Kidney epithelial cell (primary cell): ENCODE data around the gene TRIM38. TPM values are rescaled to one million over a fixed set of nuclear protein-coding genes. Genes with fewer than 3 reads are reported as not detected.
A peak's percentile ranks its signal among the peaks of the same experiment; 100 is the strongest.
"Not testable (repeated sequence)": the region's sequence is repeated elsewhere in the genome, so short reads cannot be mapped to it uniquely, and the experiment has no call there.

Experiments
- DNase-seq: peaks from one replicate; pipeline ENCODE4 v3.0.0-alpha.2; 2010; ENCODE audit warnings: low read depth
- H3K27me3 ChIP-seq: 2 replicates; pipeline ENCODE4 v1.6.0; 2011; ENCODE audit warnings: low read length; ENCODE audit not compliant: control insufficient read depth, insufficient read depth
- H3K36me3 ChIP-seq: 2 replicates; pipeline ENCODE4 v1.5.1; 2011; ENCODE audit warnings: low read length; ENCODE audit not compliant: control insufficient read depth, insufficient read depth
- H3K4me3 ChIP-seq: 2 replicates; pipeline ENCODE4 v1.5.1; 2011; ENCODE audit warnings: low read depth, mild to moderate bottlenecking, control low read depth, low read length
- total RNA-seq: library from RNA; depleted of rRNA; stranded (reverse); fragments of >200 nt; gene quantifications from 2 replicates; pipeline ENCODE4 v1.2.3, GENCODE V29; 2015
- TF ChIP-seq, protein P1 (sequence below): IDR thresholded peaks from 2 replicates; pipeline ENCODE4 v1.5.1; 2011; ENCODE audit warnings: mild to moderate bottlenecking, moderate library complexity, low read length, control low read depth, inconsistent platforms; ENCODE audit not compliant: insufficient read depth, poor library complexity, severe bottlenecking

The TRIM38 gene
- total RNA-seq, 1 donor from 2014 or later = 4.5 TPM

DNA sequence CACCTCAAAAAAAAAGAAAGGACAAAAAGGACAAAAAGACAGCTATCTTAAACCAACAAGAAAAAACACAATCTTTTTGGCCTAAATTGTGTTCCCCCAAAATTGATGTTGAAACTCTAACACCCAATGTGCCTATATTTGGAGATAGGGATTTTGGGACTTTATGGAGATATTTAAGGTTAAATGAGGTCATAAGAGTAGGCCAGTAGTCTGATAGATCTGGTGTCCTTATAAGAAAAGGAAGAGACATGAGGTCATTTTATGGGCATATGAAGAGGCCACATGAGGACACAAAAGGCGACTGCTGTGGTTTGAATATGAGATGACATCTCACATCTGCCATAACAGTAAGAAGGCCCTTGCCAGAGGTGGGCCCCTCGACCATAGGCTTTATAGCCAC is 49.5 kb downstream of the TRIM38 start:
- Histone ChIP-seq H3K27me3 (no peaks in the 10 kb centered on the region), H3K36me3 (no peaks in the 10 kb centered on the region), H3K4me3 (no peak overlapping the region)
- no peak for DNase-seq
- TF ChIP-seq, protein P1, sequence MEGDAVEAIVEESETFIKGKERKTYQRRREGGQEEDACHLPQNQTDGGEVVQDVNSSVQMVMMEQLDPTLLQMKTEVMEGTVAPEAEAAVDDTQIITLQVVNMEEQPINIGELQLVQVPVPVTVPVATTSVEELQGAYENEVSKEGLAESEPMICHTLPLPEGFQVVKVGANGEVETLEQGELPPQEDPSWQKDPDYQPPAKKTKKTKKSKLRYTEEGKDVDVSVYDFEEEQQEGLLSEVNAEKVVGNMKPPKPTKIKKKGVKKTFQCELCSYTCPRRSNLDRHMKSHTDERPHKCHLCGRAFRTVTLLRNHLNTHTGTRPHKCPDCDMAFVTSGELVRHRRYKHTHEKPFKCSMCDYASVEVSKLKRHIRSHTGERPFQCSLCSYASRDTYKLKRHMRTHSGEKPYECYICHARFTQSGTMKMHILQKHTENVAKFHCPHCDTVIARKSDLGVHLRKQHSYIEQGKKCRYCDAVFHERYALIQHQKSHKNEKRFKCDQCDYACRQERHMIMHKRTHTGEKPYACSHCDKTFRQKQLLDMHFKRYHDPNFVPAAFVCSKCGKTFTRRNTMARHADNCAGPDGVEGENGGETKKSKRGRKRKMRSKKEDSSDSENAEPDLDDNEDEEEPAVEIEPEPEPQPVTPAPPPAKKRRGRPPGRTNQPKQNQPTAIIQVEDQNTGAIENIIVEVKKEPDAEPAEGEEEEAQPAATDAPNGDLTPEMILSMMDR = no peak

- H3K36me3 ChIP-seq = not testable (repeated sequence)
These were observed 51.8 kb downstream of the TRIM38 start for GRCh38 chr6:26014386-26014785.

GRCh38 chr6:26016245-26016962 is 53.8 kb downstream of the TRIM38 start:
- TF ChIP-seq, protein P1 = no peak
- Histone ChIP-seq H3K4me3 (peak overlapping the region; percentile 30), H3K36me3 (no peaks in the 10 kb centered on the region), H3K27me3 (no peaks in the 10 kb centered on the region)
- no peak for DNase-seq

More at GRCh38 chr6:26014386-26014785, 51.8 kb downstream of the TRIM38 start:
- not testable (repeated sequence) for DNase-seq, H3K4me3 ChIP-seq, H3K27me3 ChIP-seq

- no peak for DNase-seq
- H3K4me3 ChIP-seq = peak overlapping the region; percentile 30
These were observed 54.5 kb downstream of the TRIM38 start for GRCh38 chr6:26016963-26017631.

GRCh38 chr6:26017632-26017966 is 55.0 kb downstream of the TRIM38 start:
- TF ChIP-seq, protein P1 = peak; percentile 78
- no peak for DNase-seq
- Histone ChIP-seq H3K36me3 (no peaks in the 10 kb centered on the region), H3K4me3 (peak overlapping the region; percentile 30), H3K27me3 (no peaks in the 10 kb centered on the region)

More at GRCh38 chr6:26016963-26017631, 54.5 kb downstream of the TRIM38 start:
- no peaks in the 10 kb centered on the region for H3K27me3 ChIP-seq
- TF ChIP-seq, protein P1 = no peak
- no peaks in the 10 kb centered on the region for H3K36me3 ChIP-seq

DNA sequence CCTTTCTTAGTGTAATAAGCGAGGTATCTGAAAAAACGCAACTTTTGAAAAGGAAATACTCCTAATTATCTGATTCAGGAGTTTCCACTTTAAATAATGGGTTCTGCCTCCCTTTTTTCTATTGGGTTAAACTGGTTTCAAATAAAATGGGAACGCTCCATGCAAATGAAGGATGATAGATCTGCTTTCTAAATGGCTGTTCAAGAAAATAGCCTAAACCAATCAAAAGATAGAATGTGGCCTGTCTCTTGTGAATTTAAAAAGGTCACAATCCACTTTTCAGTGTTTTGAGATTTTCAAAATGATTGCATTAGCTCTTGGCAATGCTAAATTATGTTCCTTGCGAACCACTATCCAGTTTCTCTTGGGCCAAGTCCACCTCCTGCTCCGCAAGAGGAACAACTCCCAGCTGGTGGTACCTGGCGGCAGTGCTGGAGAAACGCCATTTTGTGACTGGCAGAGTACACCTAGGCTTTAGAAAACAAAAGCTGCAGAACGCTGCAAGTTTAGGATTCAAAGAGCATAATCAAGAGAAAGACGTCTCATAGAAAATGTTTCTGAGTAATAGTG is 56.7 kb downstream of the TRIM38 start:
- TF ChIP-seq, protein P1 = no peak
- H3K27me3 ChIP-seq = no peaks in the 10 kb centered on the region
- DNase-seq = no peak
- H3K36me3 ChIP-seq = no peaks in the 10 kb centered on the region
- H3K4me3 ChIP-seq = no peak overlapping the region
